ENCODE data around the gene PRKD1. TPM values are rescaled to one million over a fixed set of nuclear protein-coding genes. Genes with fewer than 3 reads are reported as not detected.
A peak's percentile ranks its signal among the peaks of the same experiment; 100 is the strongest.

The PRKD1 gene
- total RNA-seq, 1 donor from 2014 or later = 14.9 TPM

DNA sequence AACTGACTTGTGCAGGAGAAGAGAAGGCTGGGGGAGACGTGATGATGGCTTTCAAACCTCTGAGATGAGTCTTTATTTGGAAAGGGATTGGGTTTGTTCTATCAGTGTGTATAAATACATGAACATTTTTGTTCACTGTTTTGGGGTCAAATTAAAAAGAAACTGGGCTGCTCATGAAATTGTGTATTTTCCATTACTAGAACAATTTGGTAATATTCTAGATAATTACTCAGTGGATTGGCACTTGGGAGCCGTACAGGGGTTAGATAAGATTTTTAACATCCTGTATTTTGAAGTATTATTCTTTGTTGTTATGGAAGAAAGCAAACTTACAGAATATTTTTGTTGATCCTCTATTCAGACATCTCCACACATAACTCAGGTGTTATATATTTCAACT lies 340.6 kb downstream of the PRKD1 start:
- Histone ChIP-seq H3K27ac (peak overlapping the region; percentile 20), H3K27me3 (ENCODE audit: low read depth) (no peaks in the 10 kb centered on the region), H3K9me3 (no peaks in the 10 kb centered on the region), H3K36me3 (no peaks in the 10 kb centered on the region), H3K4me1 (peaks cover 5% of the 10 kb centered on the region), H3K4me3 (no peak overlapping the region)
- DNase-seq (no peak), ATAC-seq (no peak)
- TF ChIP-seq, protein P1, sequence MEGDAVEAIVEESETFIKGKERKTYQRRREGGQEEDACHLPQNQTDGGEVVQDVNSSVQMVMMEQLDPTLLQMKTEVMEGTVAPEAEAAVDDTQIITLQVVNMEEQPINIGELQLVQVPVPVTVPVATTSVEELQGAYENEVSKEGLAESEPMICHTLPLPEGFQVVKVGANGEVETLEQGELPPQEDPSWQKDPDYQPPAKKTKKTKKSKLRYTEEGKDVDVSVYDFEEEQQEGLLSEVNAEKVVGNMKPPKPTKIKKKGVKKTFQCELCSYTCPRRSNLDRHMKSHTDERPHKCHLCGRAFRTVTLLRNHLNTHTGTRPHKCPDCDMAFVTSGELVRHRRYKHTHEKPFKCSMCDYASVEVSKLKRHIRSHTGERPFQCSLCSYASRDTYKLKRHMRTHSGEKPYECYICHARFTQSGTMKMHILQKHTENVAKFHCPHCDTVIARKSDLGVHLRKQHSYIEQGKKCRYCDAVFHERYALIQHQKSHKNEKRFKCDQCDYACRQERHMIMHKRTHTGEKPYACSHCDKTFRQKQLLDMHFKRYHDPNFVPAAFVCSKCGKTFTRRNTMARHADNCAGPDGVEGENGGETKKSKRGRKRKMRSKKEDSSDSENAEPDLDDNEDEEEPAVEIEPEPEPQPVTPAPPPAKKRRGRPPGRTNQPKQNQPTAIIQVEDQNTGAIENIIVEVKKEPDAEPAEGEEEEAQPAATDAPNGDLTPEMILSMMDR (IDR thresholded peaks at IDR 0.05) = no peak
- intact Hi-C loops (cut with DNase I) = no loop called here

DNA sequence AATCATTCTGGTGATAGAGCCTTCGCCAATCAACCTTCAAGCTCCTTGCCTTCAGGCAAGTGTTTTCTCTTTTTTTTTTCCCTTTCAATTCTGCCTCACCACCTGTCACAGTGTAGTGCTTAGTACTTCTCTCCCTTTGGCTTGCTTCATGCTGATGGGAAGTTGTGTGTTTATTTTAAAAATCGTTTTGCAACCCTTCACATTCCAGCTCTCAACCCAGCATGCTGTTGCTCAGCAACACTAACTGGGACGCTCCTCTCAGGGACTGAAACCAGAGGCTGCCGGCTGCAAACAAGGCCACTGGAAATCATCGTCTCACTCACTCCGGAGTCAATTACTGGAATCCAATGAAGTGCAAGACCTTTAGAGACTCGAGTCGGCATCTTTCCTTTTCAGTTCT lies 342.7 kb downstream of the PRKD1 start:
- H3K27me3 ChIP-seq (ENCODE audit: low read depth) = no peaks in the 10 kb centered on the region
- no peaks in the 10 kb centered on the region for H3K36me3 ChIP-seq
- H3K4me1 ChIP-seq = peaks cover 5% of the 10 kb centered on the region
- no peaks in the 10 kb centered on the region for H3K9me3 ChIP-seq
- no peak overlapping the region for H3K4me3 ChIP-seq
- H3K27ac ChIP-seq = no peak overlapping the region
- peak; percentile 60 for DNase-seq
- peak; percentile 95 to 97 for ATAC-seq
- TF ChIP-seq, protein P1 (IDR thresholded peaks at IDR 0.05) = no peak
- intact Hi-C loops (cut with DNase I) = no loop called here

DNA sequence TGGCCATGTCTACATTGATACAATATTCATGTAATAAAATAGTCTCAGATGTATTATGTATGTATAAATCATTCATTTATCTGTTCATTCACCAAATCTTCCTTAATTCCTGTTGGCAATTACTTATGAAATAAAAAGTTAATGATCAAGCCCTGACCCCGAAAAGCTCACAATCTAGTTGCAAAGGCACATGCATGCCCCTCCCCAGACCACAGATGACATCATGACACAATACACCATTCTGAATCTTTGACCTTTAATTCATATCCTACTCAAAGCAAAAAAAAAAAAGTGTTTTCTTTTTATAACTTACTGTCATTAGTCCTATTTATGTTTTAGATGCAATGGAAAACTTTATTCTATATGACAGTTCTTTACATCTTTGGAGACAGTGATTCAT lies 346.9 kb downstream of the PRKD1 start:
- DNase-seq (no peak), ATAC-seq (no peak)
- Histone ChIP-seq H3K9me3 (no peaks in the 10 kb centered on the region), H3K4me1 (peaks cover 5% of the 10 kb centered on the region), H3K4me3 (no peak overlapping the region), H3K27me3 (ENCODE audit: low read depth) (no peaks in the 10 kb centered on the region), H3K36me3 (peaks cover 4% of the 10 kb centered on the region), H3K27ac (no peak overlapping the region)
- intact Hi-C loops (cut with DNase I) = no loop called here
- TF ChIP-seq, protein P1 (IDR thresholded peaks at IDR 0.05) = no peak

DNA sequence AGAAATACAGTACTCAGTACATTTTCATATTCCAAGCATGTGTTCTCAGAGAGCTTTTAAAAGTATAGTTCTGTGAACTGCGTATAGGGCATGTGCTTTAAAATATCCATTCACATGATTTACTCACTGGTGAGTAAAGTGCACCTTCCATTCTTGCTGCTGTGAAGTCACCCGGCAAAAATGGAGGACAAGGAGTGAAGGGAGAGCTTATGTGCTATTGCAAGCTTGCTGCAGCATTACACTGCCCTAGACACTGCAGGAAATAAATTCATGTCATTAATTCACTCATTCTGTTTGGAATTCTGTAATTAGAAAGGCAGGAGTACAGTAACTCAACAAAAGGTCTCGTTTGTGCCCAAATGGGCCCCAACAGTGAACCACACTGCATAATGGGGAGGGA lies 347.8 kb downstream of the PRKD1 start:
- Histone ChIP-seq H3K4me1 (peaks cover 5% of the 10 kb centered on the region), H3K27ac (no peak overlapping the region), H3K27me3 (ENCODE audit: low read depth) (no peaks in the 10 kb centered on the region), H3K36me3 (peaks cover 4% of the 10 kb centered on the region), H3K4me3 (no peak overlapping the region), H3K9me3 (no peaks in the 10 kb centered on the region)
- TF ChIP-seq, protein P1 (IDR thresholded peaks at IDR 0.05) = no peak
- DNase-seq (no peak), ATAC-seq (no peak)
- intact Hi-C loops (cut with DNase I) = no loop called here

DNA sequence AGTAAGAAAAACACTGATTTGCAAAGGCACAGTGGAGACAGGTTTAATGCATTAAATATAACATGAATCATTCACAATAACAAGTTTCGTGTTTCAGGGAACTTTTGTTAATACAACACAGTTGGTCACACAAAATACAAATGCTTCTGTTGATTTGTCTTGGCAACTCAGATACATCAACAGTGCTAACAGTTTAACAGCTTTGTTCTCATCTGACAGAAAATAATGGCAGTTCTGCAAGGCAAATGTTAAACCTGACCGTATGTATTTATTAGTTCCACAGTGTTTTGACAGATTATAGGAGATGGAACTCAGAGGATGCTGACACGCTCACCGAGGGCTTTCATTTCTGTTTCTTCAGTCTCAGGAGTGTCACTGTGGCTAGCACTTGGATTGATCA lies 350.7 kb downstream of the PRKD1 start:
- Histone ChIP-seq H3K27ac (no peak overlapping the region), H3K36me3 (peaks cover 4% of the 10 kb centered on the region), H3K4me3 (no peak overlapping the region), H3K27me3 (ENCODE audit: low read depth) (no peaks in the 10 kb centered on the region), H3K4me1 (no peaks in the 10 kb centered on the region), H3K9me3 (no peaks in the 10 kb centered on the region)
- intact Hi-C loops (cut with DNase I) = no loop called here
- ATAC-seq (no peak), DNase-seq (no peak)
- TF ChIP-seq, protein P1 (IDR thresholded peaks at IDR 0.05) = no peak

DNA sequence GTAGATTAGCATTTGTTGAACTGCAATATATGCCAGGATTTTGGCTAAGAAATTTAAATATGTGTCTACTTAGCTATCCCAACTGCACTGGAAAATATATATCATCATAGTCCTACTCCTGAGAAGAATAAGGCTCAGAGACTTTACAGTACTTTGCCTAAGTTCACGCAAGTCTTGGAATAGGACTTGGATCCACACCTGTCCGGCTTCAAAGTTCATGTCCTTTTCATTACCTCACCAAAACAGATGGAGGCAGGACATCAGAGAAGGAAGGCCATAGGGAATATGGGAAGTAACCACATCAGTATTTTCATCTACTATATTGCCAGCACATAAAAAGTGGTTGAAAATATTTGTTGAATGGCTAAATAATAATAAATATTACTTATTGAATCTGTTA lies 358.5 kb downstream of the PRKD1 start:
- TF ChIP-seq, protein P1 (IDR thresholded peaks at IDR 0.05) = no peak
- H3K4me1 ChIP-seq = no peaks in the 10 kb centered on the region
- no peak overlapping the region for H3K4me3 ChIP-seq
- H3K9me3 ChIP-seq = peaks cover 16% of the 10 kb centered on the region
- no peaks in the 10 kb centered on the region for H3K36me3 ChIP-seq
- intact Hi-C loops (cut with DNase I) = no loop called here
- no peak overlapping the region for H3K27ac ChIP-seq
- ATAC-seq (no peak), DNase-seq (no peak)
- no peaks in the 10 kb centered on the region for H3K27me3 ChIP-seq (ENCODE audit: low read depth)
